Activated T-cell treated with anti-CD3 and anti-CD28 coated beads, Interleukin-2, amount 50 U/mL, for 72 hours (primary cell): ENCODE results near the gene TNRC6C. TPM values are rescaled to one million over a fixed set of nuclear protein-coding genes. Genes with fewer than 3 reads are reported as not detected.

ENCODE experiments used
- ATAC-seq, 2 donors: fragments of 150-1000 bp; cut with Tn5 transposase; replicated peaks in 1 of 2; 2 replicates each; pipeline ENCODE4 v1.10.0; 2021; ENCODE audit warnings: moderate library complexity in 2 of 2, mild to moderate bottlenecking in 1 of 2
- DNase-seq, 2 donors: peaks; one replicate each; pipeline ENCODE4 v3.0.0; 2021 to 2022; ENCODE audit warnings: mixed read lengths in 1 of 2
- H3K27ac Mint-ChIP-seq: one replicate; pipeline ENCODE4 v1.8.0; 2022; ENCODE audit warnings: mild to moderate bottlenecking, moderate library complexity, mixed read lengths
- H3K27me3 Mint-ChIP-seq: one replicate; pipeline ENCODE4 v1.8.0; 2022; ENCODE audit warnings: low read depth, mixed read lengths
- H3K36me3 Mint-ChIP-seq, 2 donors: one replicate each; pipeline ENCODE4 v1.8.0; 2022; ENCODE audit warnings: mixed read lengths in 2 of 2, mild to moderate bottlenecking in 1 of 2; ENCODE audit not compliant: insufficient read depth in 2 of 2
- H3K4me1 Mint-ChIP-seq: one replicate; pipeline ENCODE4 v1.8.0; 2022; ENCODE audit warnings: low read depth, mixed read lengths
- H3K4me3 Mint-ChIP-seq, 2 donors: one replicate each; pipeline ENCODE4 v1.8.0; 2022; ENCODE audit warnings: mild to moderate bottlenecking in 2 of 2, mixed read lengths in 2 of 2, moderate library complexity in 2 of 2
- H3K9me3 Mint-ChIP-seq, 2 donors: one replicate each; pipeline ENCODE4 v1.8.0; 2022; ENCODE audit warnings: mixed read lengths in 2 of 2
- total RNA-seq, 2 donors: library from RNA; stranded (reverse); gene quantifications; one replicate each; pipeline ENCODE4 v1.2.3, GENCODE V29; 2022

The TNRC6C gene
- total RNA-seq, 2 donors from 2014 or later: 26.5 to 30.5 TPM

DNA sequence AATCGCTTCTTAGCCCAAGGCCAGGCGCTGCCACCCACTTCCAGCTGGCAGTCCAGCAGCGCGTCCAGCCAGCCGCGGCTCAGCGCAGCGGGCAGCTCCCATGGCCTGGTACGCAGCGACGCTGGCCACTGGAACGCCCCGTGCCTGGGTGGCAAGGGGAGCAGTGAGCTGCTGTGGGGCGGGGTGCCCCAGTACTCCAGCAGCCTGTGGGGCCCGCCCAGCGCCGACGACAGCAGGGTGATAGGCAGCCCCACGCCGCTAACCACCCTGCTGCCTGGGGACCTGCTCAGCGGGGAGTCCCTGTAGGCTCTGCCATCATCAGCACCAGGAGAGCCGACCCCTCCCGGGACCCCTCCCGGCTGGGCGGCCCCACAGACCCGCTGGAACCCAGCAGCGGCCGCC is 146.0 kb downstream of the TNRC6C start:
- Mint-ChIP-seq H3K4me1 (peaks cover 14% of the 10 kb centered on the region), H3K27me3 (no peaks in the 10 kb centered on the region), H3K27ac (no peak overlapping the region), H3K36me3 (peaks cover 2 to 13% of the 10 kb centered on the region in 2 donors), H3K9me3 (no peaks in the 10 kb centered on the region), H3K4me3 (no peak overlapping the region)
- DNase-seq: no peak
- ATAC-seq: peak in 1 of 2 donors; percentile 30

DNA sequence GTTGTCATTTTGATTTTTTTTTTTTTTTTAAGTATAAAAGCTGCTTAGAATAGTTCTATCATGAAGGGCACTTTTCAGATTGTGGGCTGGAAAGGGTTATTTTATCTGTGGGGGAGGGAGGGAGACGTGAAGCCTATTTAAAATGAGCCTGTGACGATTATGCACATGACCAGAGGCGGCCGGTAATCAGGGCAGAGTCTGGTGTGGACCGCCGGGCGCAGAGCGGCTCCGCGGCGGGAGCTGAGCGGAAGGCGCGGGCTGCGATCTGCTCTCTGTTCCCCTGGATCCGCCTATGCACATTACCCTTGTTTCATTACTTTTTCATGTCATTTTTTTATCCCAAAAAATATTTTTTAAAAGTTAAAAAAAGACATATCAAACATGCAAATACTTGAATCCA is 146.6 kb downstream of the TNRC6C start:
- H3K27ac Mint-ChIP-seq: no peak overlapping the region
- no peak for DNase-seq
- no peak for ATAC-seq
- H3K36me3 Mint-ChIP-seq: peaks cover 0 to 11% of the 10 kb centered on the region in 2 donors
- H3K4me3 Mint-ChIP-seq: no peak overlapping the region
- H3K27me3 Mint-ChIP-seq: no peaks in the 10 kb centered on the region
- peaks cover 14% of the 10 kb centered on the region for H3K4me1 Mint-ChIP-seq
- no peaks in the 10 kb centered on the region for H3K9me3 Mint-ChIP-seq

DNA sequence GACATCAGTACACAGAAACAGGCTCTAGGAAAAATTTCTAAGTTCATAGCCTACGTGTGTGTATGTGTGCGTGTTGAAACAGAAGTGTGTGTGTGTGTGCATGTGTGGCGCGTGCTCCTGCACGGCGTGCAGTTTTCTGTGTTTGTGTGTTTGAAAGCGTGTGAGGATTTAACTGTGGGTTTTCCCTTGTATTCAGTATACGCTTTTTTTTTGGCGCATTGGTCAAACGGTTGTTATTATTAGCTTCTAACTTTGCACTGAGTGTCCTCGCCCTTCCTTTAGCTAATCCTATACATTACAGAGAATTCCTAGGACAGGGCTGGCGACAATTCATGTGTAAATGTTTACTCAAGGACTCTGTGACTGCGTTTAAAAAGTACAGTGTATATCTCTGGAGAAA is 147.0 kb downstream of the TNRC6C start:
- H3K27ac Mint-ChIP-seq: no peak overlapping the region
- no peak overlapping the region for H3K4me3 Mint-ChIP-seq

DNA sequence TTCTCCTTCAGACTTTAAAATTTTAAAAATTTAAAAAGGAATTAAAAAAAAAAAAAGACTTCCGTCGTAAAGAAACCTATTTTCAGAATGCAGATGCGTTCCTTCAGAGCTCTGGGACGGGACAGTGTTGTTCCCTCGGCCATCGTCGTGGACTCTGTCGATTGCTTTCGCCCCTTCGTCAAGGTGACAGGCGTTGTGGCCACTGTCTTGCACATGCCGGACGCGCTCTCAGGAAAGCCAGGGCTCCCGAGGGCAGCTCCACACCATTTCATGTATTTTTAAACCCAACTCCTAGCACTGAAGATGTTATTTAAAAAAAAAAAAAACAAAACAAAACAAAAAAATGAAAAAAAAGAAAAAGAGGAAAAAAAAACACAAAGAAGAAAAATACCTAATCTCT is 147.7 kb downstream of the TNRC6C start:
- Mint-ChIP-seq H3K9me3 (no peaks in the 10 kb centered on the region), H3K4me3 (no peak overlapping the region), H3K27me3 (no peaks in the 10 kb centered on the region), H3K4me1 (peaks cover 14% of the 10 kb centered on the region), H3K36me3 (peaks cover 0 to 8% of the 10 kb centered on the region in 2 donors), H3K27ac (no peak overlapping the region)
- ATAC-seq: no peak
- DNase-seq: no peak

More for the DNA sequence above, 147.0 kb downstream of the TNRC6C start:
- ATAC-seq (no peak), DNase-seq (no peak)
- Mint-ChIP-seq H3K36me3 (peaks cover 0 to 9% of the 10 kb centered on the region in 2 donors), H3K4me1 (peaks cover 14% of the 10 kb centered on the region), H3K9me3 (no peaks in the 10 kb centered on the region), H3K27me3 (no peaks in the 10 kb centered on the region)

DNA sequence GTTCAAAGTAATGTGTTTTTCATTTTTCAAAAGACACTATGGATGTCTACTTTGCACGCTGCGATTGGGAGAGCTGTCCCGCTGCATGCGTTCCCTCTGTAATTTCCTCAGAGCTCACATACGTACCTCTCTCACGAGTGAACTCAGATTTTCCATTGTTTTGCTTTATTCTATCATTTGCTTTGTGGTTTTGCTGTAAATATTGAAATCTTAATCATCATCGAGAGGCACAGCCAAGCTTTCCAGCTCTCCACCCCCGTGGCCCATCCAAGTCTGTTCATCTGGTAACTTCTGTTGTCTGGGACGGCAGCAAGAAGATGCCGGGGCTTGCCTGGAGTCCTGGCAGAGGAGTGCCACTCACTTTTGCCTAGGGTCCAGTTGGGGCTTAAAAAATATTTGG is 149.0 kb downstream of the TNRC6C start:
- H3K4me1 Mint-ChIP-seq: peaks cover 16% of the 10 kb centered on the region
- ATAC-seq (peak in 1 of 2 donors; percentile 10), DNase-seq (no peak)
- peaks cover 0 to 9% of the 10 kb centered on the region in 2 donors for H3K36me3 Mint-ChIP-seq
- H3K4me3 Mint-ChIP-seq: no peak overlapping the region
- H3K9me3 Mint-ChIP-seq: no peaks in the 10 kb centered on the region
- peak overlapping the region; percentile 12 for H3K27ac Mint-ChIP-seq
- H3K27me3 Mint-ChIP-seq: no peaks in the 10 kb centered on the region

DNA sequence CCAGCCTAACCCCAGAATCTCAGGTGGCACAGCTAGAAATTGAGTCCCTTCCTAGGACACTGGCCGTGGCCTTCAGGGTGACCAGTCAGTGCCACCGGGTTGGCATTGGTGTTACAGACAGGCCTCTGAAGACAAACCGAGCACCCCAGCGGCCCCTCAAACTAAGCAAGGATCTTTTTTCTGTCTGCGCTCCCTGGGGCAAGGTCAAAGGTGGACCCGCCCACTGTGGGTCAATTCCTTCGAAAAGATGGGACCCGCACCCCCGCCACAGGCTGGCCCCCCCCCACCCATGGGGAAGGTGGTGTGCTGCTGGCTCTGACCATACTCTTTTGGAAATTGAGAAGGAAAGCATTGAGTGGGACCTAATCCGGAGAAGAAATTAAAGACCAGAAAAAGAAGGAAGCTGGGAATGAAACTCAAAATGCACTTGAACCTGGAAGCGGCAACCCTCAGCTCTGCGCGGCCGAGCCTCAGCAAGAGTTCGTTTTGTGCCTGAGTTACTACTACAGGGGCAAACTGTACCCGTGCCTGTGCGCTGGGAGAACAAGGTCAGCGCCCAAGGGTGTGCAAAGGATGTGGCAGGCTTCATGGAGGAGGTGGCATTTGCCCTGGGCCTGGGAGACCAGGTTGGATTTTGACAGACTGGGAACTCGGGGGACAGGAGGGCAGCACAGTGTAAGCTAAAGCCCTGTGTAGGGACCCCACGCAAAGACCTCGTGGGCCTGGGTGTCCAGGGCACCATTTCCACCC is 149.6 kb downstream of the TNRC6C start:
- Mint-ChIP-seq H3K4me3 (no peak overlapping the region), H3K27ac (peak overlapping the region; percentile 54), H3K27me3 (no peaks in the 10 kb centered on the region), H3K4me1 (peaks cover 21% of the 10 kb centered on the region), H3K36me3 (peaks cover 0 to 10% of the 10 kb centered on the region in 2 donors), H3K9me3 (no peaks in the 10 kb centered on the region)
- DNase-seq (no peak), ATAC-seq (no peak)

DNA sequence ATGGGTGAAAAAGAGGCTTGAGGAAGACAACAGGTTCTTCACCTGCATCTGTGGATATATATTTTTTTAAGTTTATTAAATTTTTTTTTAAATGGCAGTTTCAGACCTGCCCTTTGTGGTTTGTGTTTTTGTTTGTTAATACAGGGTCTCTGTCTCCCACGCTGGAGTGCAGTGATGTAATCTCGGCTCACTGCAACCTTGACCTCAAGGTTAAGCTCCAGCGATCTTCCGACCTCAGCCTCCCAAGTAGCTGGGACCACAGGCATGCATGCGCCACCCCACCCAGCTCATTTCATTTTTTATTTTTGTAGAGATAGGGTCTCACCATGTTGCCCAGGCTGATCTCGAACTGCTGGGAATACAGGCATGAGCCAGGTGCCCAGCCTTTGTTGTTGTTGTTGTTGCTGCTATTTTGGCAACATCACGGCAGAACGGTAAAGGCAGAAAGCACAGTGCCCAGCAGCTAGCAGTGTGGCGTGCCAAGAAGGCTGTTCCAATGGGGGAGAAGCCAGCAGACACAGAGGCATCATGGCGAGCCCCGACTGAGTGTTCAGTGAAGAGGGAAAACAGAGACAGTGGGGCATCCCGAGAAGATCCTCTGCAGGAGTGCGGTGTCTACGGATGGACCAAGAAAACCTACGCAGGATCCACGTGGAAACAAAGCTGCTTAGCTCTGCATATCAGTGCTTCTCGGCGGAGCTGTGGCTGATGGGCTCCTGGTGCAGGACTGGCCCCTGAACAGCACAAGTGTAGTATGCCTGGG is 150.4 kb downstream of the TNRC6C start:
- H3K4me3 Mint-ChIP-seq: no peak overlapping the region
- H3K4me1 Mint-ChIP-seq: peaks cover 29% of the 10 kb centered on the region
- H3K27me3 Mint-ChIP-seq: no peaks in the 10 kb centered on the region
- DNase-seq: no peak
- ATAC-seq: no peak
- peak overlapping the region; percentile 54 for H3K27ac Mint-ChIP-seq
- peaks cover 4 to 15% of the 10 kb centered on the region in 2 donors for H3K36me3 Mint-ChIP-seq
- H3K9me3 Mint-ChIP-seq: no peaks in the 10 kb centered on the region

DNA sequence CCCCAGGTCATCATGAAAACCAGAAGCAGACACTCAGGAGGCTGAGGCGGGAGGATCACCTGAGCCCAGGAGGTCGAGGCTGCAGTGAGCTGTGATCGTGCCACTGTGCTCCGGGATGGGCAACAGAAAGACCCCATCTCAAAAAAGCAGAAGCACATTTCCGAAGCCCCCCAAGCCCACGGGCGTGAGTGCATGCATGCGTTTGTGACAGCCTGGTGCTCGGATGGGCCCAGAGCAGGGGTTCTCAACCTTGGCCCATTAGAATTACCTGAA is 150.9 kb downstream of the TNRC6C start:
- Mint-ChIP-seq H3K27me3 (no peaks in the 10 kb centered on the region), H3K36me3 (peaks cover 4 to 15% of the 10 kb centered on the region in 2 donors), H3K4me3 (no peak overlapping the region), H3K4me1 (peaks cover 34% of the 10 kb centered on the region), H3K27ac (no peak overlapping the region), H3K9me3 (no peaks in the 10 kb centered on the region)
- ATAC-seq (no peak), DNase-seq (no peak)

DNA sequence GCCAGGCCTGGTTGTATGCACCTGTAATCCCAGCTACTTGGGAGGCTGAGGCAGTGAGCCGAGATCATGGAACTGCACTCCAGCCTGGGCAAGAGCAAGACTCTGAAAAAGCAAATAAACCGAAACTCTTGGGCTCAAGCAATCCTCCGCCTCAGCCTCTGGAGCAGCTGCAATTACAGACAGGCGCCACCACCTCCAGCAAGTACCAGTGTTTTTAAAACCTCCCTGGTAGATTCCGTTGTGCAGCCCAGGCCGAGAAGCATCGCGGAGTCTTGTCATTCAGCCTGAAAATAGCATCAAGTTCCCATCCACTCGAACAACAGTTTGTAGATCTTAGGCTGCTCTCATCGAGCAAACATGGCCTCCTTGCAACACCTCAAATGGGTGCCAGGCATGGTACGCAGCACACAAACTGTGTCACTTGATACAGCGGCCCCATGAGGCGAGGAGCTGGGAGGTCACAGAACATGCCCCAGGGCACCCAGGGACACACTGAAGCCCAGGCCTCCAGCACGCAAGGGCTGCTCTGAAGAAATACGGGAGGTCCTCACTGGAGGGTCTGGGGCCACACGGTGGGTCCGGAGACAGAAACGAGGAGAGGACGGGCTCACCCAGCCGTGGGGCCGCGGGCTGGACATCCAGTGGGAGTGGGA is 152.0 kb downstream of the TNRC6C start:
- ATAC-seq (no peak), DNase-seq (no peak)
- Mint-ChIP-seq H3K9me3 (no peaks in the 10 kb centered on the region), H3K4me1 (peaks cover 42% of the 10 kb centered on the region), H3K27ac (no peak overlapping the region), H3K27me3 (no peaks in the 10 kb centered on the region), H3K36me3 (peaks cover 4 to 15% of the 10 kb centered on the region in 2 donors), H3K4me3 (no peak overlapping the region)

DNA sequence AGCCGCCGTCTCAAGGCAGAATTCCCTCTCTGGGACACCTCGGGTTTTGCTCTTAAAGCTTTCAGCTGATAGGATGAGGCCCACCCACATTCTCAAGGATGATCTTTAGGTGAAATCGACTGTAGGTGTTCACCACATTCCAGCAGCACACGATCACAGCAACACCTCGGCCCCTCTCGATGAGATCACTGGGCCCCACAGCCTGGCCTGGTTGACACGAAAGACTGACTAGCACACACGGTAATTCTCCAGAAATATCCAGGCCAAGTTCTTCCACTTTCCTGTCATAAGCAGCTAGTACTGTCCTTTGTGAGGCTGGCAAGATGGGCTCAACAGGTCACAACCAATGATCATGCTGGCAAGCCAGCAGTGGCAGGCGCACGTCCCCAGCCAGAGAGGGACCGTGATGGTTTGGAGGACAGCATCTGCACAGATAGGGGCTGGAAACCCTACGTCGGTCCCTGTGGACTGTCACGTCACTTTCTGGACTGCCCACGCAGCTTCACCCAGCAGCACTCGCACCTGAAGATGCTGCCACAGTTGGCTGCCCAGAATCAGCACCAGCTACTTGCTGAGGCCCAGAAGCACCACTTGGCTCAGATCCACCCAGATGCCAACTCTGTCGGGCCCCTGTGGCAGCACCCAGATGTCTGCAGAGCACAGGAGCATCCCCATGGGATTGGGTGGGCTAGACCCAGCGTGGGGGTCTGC is 152.7 kb downstream of the TNRC6C start:
- Mint-ChIP-seq H3K9me3 (no peaks in the 10 kb centered on the region), H3K4me3 (no peak overlapping the region), H3K36me3 (peaks cover 4 to 14% of the 10 kb centered on the region in 2 donors), H3K27ac (no peak overlapping the region), H3K27me3 (no peaks in the 10 kb centered on the region), H3K4me1 (peaks cover 42% of the 10 kb centered on the region)
- ATAC-seq (no peak), DNase-seq (no peak)

DNA sequence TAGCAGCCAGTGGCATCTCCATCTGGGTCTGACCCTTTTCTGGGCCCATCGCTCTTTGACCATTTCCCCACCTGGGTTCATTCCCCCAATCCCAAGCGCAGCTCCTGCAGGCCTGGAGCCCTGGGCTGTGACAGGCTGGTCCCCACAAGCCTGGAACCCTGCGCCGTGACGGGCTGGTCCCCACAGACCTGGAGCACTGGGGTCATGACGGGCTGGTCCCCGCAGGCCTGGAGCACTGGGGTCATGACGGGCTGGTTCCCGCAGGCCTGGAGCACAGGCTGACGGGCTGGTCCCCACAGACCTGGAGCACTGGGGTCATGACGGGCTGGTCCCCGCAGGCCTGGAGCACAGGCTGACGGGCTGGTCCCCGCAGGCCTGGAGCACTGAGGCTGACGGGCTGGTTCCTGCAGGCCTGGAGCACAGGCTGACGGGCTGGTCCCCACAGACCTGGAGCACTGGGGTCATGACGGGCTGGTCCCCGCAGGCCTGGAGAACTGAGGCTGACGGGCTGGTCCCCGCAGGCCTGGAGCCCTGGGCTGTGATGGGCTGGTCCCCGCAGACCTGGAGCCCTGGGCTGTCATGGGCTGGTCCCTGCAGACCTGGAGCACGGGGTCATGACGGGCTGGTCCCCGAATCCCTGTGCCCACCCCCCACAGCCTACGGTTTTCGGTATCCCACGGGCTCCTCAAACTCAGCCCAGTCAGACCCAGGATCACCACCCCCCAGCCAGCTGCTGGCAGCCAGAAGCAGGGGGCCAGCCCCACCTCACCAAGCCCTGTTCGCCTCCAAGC is 153.4 kb downstream of the TNRC6C start:
- Mint-ChIP-seq H3K4me1 (peaks cover 40% of the 10 kb centered on the region), H3K27ac (no peak overlapping the region), H3K36me3 (peaks cover 4 to 11% of the 10 kb centered on the region in 2 donors), H3K4me3 (no peak overlapping the region), H3K27me3 (no peaks in the 10 kb centered on the region), H3K9me3 (no peaks in the 10 kb centered on the region)
- ATAC-seq: no peak
- DNase-seq: no peak
